OCI-M2 (cell line): ENCODE measurements around the gene IQSEC3.
"Not testable (repeated sequence)": the region's sequence is repeated elsewhere in the genome, so short reads cannot be mapped to it uniquely, and the experiment has no call there.

Source experiments
- DNase-seq: peaks from one replicate; lab custom pipeline; 2025; ENCODE audit not compliant: unreplicated experiment; lab: John Stamatoyannopoulos, UW

The IQSEC3 gene

GRCh38 chr12:109872-110271 is 43.3 kb downstream of the IQSEC3 start:
- no peak for DNase-seq

GRCh38 chr12:111699-112493 is 45.3 kb downstream of the IQSEC3 start:
- DNase-seq: no peak

- DNase-seq: no peak
Observed at GRCh38 chr12:113347-113746, 46.8 kb downstream of the IQSEC3 start.

GRCh38 chr12:114626-115211 is 48.2 kb downstream of the IQSEC3 start:
- DNase-seq: no peak

GRCh38 chr12:115518-115917 is 49.0 kb downstream of the IQSEC3 start:
- DNase-seq: no peak

GRCh38 chr12:115960-116915 is 49.7 kb downstream of the IQSEC3 start:
- no peak for DNase-seq

- DNase-seq: no peak
Observed at GRCh38 chr12:117311-117710, 50.7 kb downstream of the IQSEC3 start.

- no peak for DNase-seq
Observed at GRCh38 chr12:117816-118345, 51.3 kb downstream of the IQSEC3 start.

GRCh38 chr12:118591-118990 is 52.0 kb downstream of the IQSEC3 start:
- DNase-seq: no peak

- DNase-seq: no peak
Observed at GRCh38 chr12:120951-121350, 54.4 kb downstream of the IQSEC3 start.

- DNase-seq: no peak
Observed at GRCh38 chr12:121647-122046, 55.1 kb downstream of the IQSEC3 start.

- no peak for DNase-seq
Observed at GRCh38 chr12:125075-125474, 58.5 kb downstream of the IQSEC3 start.

GRCh38 chr12:125566-125965 is 59.0 kb downstream of the IQSEC3 start:
- DNase-seq: no peak

- DNase-seq: no peak
Observed at GRCh38 chr12:128079-128478, 61.5 kb downstream of the IQSEC3 start.

- DNase-seq: no peak
Observed at GRCh38 chr12:129001-129400, 62.4 kb downstream of the IQSEC3 start.

GRCh38 chr12:130519-130918 is 64.0 kb downstream of the IQSEC3 start:
- DNase-seq: no peak

- no peak for DNase-seq
Observed at GRCh38 chr12:131008-131407, 64.4 kb downstream of the IQSEC3 start.

- DNase-seq: no peak
Observed at GRCh38 chr12:131732-132495, 65.3 kb downstream of the IQSEC3 start.

- not testable (repeated sequence) for DNase-seq
Observed at GRCh38 chr12:133616-134232, 67.2 kb downstream of the IQSEC3 start.

GRCh38 chr12:135138-135537 is 68.6 kb downstream of the IQSEC3 start:
- DNase-seq: no peak
